Measurements from ENCODE around the gene GLB1L. TPM values are rescaled to one million over a fixed set of nuclear protein-coding genes. Genes with fewer than 3 reads are reported as not detected.
A peak's percentile ranks its signal among the peaks of the same experiment; 100 is the strongest.

Gene GLB1L
- total and polyA plus RNA-seq, 2 donors from 2014 or later: 19.7 to 20.6 TPM

DNA sequence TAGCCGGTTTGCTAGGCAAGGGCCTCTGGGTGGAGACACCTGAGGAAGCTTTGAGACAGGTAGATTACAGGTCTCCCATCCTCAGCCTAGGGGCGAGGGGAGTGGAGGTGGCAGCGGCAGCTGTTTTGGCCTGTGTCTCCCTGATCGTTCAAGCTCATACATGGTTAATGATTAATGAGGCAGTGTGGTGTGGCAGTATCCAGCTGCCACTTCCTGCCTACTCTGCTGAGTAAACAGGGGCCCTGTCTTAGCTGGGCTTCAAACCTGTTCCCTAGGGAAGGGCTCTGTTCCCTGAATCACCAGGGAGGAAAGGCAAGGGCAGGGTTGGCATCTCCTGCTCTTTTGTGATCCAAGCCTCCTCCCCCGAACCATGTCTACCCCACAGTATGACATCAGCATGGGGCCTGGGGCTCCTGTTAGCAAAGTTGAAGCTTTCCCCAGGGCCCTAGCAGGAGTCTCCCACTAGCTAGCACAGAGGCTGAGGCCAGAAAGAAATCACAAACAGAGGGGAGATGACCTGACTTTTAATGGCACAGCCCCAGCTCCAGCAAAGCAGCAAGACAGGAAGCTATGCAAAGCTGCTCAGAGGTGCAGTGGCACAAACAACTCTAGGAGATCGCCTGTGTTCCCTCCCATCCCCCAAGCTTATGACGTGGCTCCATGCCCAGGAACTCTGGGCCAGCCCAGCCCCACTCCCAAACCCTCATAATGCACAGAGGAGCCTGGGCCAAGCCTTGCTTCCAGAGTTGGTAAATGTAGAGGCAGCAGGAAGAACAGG, 4.1 kb upstream of the GLB1L start:
- Histone ChIP-seq H3K4me1 (ENCODE audit: control insufficient read depth in 2 of 3, insufficient read depth in 2 of 3, low read depth in 1 of 3, low read length in 3 of 3) (peaks cover 6 to 76% (median 53%) of the 10 kb centered on the region in 3 donors), H3K27ac (ENCODE audit: low read depth in 2 of 2, low read length in 2 of 2) (peak overlapping the region; percentile 87 to 99), H3K9me3 (ENCODE audit: control insufficient read depth in 2 of 3, insufficient read depth in 1 of 3, low read length in 3 of 3) (no peaks in the 10 kb centered on the region), H3K9ac (ENCODE audit: low read length in 3 of 3) (peak overlapping the region in 2 of 3 donors; percentile 33 to 38), H3K4me3 (ENCODE audit: low read length in 3 of 3) (peak overlapping the region in 2 of 3 donors; percentile 15 to 20), H3K36me3 (ENCODE audit: control insufficient read depth in 2 of 3, insufficient read depth in 3 of 3, low read length in 3 of 3) (peaks cover 2 to 12% (median 3%) of the 10 kb centered on the region in 3 donors), H3K27me3 (ENCODE audit: control insufficient read depth, insufficient read depth, low read length) (peaks cover 3% of the 10 kb centered on the region)
- DNase-seq (peak; percentile 75 to 93 (median 89)), FAIRE-seq (no peak)
- intact Hi-C loops (cut with DNase I): no loop called here
- TF ChIP-seq, protein P1, sequence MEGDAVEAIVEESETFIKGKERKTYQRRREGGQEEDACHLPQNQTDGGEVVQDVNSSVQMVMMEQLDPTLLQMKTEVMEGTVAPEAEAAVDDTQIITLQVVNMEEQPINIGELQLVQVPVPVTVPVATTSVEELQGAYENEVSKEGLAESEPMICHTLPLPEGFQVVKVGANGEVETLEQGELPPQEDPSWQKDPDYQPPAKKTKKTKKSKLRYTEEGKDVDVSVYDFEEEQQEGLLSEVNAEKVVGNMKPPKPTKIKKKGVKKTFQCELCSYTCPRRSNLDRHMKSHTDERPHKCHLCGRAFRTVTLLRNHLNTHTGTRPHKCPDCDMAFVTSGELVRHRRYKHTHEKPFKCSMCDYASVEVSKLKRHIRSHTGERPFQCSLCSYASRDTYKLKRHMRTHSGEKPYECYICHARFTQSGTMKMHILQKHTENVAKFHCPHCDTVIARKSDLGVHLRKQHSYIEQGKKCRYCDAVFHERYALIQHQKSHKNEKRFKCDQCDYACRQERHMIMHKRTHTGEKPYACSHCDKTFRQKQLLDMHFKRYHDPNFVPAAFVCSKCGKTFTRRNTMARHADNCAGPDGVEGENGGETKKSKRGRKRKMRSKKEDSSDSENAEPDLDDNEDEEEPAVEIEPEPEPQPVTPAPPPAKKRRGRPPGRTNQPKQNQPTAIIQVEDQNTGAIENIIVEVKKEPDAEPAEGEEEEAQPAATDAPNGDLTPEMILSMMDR (IDR thresholded peaks at IDR 0.05; ENCODE audit: borderline replicate concordance, extremely low read depth, insufficient read depth): no peak

DNA sequence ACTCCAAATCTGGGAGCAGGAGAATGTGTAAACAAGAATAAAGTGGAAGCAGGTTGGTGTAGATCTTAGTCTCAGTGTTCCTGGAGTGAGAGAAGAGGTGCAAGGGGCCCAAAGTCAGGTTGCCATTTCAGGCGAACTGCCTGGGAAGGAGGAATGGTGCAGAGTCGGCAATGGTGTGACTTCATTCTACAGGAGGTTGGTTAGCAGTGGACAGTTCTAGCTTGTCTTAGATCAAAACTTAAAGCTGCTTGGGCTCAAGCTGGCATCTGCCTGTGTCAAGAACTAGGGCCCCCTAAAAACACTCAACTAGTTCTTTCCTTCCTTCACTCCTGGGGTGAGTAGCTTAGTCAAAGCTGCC, 3.6 kb upstream of the GLB1L start:
- Histone ChIP-seq H3K9me3 (ENCODE audit: control insufficient read depth in 2 of 3, insufficient read depth in 1 of 3, low read length in 3 of 3) (no peaks in the 10 kb centered on the region), H3K27me3 (ENCODE audit: control insufficient read depth, insufficient read depth, low read length) (peaks cover under 1% of the 10 kb centered on the region), H3K36me3 (ENCODE audit: control insufficient read depth in 2 of 3, insufficient read depth in 3 of 3, low read length in 3 of 3) (peaks cover 2 to 12% (median 3%) of the 10 kb centered on the region in 3 donors), H3K4me3 (ENCODE audit: low read length in 3 of 3) (peak overlapping the region in 1 of 3 donors; percentile 10), H3K4me1 (ENCODE audit: control insufficient read depth in 2 of 3, insufficient read depth in 2 of 3, low read depth in 1 of 3, low read length in 3 of 3) (peaks cover 6 to 71% (median 56%) of the 10 kb centered on the region in 3 donors), H3K27ac (ENCODE audit: low read depth in 2 of 2, low read length in 2 of 2) (peak overlapping the region; percentile 87 to 99), H3K9ac (ENCODE audit: low read length in 3 of 3) (peak overlapping the region in 1 of 3 donors; percentile 1)
- DNase-seq: no peak
- TF ChIP-seq, protein P1 (IDR thresholded peaks at IDR 0.05; ENCODE audit: borderline replicate concordance, extremely low read depth, insufficient read depth): no peak
- intact Hi-C loops (cut with DNase I): no loop called here
- no peak for FAIRE-seq

GRCh38 chr2:219247678-219248642, 2.7 kb upstream of the GLB1L start:
- peaks cover 6 to 71% (median 56%) of the 10 kb centered on the region in 3 donors for H3K4me1 ChIP-seq (ENCODE audit: control insufficient read depth in 2 of 3, insufficient read depth in 2 of 3, low read depth in 1 of 3, low read length in 3 of 3)
- FAIRE-seq (no peak), DNase-seq (peak in 1 of 5 donors; percentile 59)
- intact Hi-C loops (cut with DNase I): no loop called here
- no peak overlapping the region for H3K4me3 ChIP-seq (ENCODE audit: low read length in 3 of 3)
- H3K27ac ChIP-seq (ENCODE audit: low read depth in 2 of 2, low read length in 2 of 2): peak overlapping the region; percentile 68 to 87
- peaks cover 2 to 12% (median 3%) of the 10 kb centered on the region in 3 donors for H3K36me3 ChIP-seq (ENCODE audit: control insufficient read depth in 2 of 3, insufficient read depth in 3 of 3, low read length in 3 of 3)
- H3K9ac ChIP-seq (ENCODE audit: low read length in 3 of 3): peak overlapping the region in 1 of 3 donors; percentile 27
- H3K27me3 ChIP-seq (ENCODE audit: control insufficient read depth, insufficient read depth, low read length): no peaks in the 10 kb centered on the region
- TF ChIP-seq, protein P1 (IDR thresholded peaks at IDR 0.05; ENCODE audit: borderline replicate concordance, extremely low read depth, insufficient read depth): no peak
- no peaks in the 10 kb centered on the region for H3K9me3 ChIP-seq (ENCODE audit: control insufficient read depth in 2 of 3, insufficient read depth in 1 of 3, low read length in 3 of 3)
